ENCODE measurements around the gene TMEM201.

GRCh38 chr1:9589719-9590157, 1.0 kb downstream of the TMEM201 start:
- TF ChIP-seq REST (IDR thresholded peaks at IDR 0.05; ENCODE audit: insufficient read depth in 1 of 2, low read depth in 2 of 2, low read length in 2 of 2) (no peak), FOXP2 (optimal IDR thresholded peaks at IDR 0.05; ENCODE audit: borderline replicate concordance, extremely low read depth, extremely low read length, insufficient read depth) (no peak)

Measured in PFSK-1 (cell line).